GM21526 (cell line): Measurements from ENCODE around the gene NOTCH1.

Experiments used
- ATAC-seq: cut with Tn5 transposase; IDR thresholded peaks from one replicate; pipeline ENCODE4 v1.9.1; 2021; ENCODE audit warnings: moderate library complexity; ENCODE audit not compliant: unreplicated experiment, low FRiP score

Gene NOTCH1

DNA sequence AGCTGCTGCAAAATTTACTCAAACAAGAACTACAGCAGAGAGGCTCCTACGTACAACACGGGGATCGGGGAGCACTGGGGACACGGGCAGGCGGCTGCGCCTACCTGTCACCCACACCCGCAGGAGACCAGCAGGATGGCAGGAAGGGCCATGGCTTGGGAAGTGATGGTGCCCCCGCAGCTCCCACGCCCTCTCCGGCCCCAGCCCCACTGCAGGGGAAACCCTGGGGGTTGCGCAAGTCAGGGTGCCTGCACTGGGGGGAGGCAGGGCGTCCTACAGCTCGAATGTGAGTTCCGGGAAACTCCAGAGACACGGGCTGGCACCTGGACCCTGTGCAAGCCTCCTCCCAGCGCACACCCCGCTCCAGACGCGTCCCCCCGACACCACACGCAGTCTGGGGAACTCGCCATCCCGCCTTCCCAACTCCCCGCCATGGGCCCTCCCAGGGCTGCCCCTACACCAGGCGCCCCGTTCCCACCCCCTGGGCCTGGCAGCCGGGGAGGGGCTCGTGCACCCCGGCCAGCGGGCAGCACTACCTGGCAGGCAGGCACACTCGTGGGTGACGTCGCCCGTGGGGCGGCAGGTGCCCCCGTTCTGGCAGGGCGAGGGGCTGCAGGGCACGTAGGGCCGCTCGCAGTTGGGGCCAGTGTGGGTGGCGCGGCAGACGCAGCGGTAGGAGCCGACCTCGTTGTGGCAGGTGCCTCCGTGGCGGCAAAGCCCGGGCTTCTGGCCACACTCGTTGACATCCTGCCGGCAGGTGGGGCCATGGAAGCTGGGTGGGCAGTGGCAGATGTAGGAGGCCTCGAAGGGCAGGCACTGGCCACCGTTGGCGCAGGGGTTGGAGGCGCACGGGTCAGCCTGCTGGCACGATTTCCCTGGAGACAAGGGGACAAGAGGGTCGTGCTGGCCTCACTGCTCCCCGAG, 23.3 kb downstream of the NOTCH1 start:
- ATAC-seq, result no peak

DNA sequence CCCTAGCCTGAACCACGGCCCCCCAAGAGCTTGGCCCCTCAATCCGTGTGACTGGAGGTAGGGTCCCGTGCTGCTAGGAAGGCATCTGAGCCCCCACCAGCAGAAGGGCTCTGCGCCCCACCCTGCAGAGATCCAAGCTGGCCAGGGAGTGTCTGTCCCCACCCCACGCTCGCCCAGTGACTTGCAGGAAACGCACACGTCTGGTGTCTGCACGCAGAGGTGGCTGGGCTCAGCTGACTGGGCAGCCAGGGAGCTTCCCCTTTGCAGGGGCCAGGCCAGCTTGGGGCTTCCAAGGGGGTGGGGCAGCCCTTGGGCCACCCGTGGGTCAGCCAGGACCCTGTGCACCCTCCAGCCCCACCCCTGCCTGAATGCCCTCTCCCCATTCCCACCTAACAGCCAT, 24.3 kb downstream of the NOTCH1 start:
- no peak for ATAC-seq

DNA sequence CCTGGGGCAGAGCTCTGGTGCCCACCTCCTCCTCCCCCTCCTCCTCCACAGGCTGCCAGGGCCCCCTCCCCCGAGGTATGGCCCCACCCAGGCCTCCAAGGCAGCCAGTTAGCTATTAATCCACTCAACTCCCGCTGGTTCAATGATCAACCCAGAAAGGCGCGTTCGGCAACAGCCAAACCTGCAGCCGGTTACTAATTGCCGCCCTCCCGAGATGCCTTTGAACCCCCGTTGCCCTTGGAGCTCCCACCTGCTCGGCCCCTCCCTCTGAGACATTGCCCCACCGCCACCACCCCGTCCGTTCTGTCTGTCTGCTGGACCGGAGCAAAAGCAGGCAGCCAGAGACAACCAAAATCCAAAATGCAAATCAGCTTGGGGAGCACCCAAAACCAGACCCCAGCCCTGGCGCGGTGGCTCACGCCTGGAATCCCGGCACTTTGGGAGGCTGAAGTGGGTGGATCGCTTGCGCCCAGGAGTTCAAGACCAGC, 25.8 kb downstream of the NOTCH1 start:
- no peak for ATAC-seq

DNA sequence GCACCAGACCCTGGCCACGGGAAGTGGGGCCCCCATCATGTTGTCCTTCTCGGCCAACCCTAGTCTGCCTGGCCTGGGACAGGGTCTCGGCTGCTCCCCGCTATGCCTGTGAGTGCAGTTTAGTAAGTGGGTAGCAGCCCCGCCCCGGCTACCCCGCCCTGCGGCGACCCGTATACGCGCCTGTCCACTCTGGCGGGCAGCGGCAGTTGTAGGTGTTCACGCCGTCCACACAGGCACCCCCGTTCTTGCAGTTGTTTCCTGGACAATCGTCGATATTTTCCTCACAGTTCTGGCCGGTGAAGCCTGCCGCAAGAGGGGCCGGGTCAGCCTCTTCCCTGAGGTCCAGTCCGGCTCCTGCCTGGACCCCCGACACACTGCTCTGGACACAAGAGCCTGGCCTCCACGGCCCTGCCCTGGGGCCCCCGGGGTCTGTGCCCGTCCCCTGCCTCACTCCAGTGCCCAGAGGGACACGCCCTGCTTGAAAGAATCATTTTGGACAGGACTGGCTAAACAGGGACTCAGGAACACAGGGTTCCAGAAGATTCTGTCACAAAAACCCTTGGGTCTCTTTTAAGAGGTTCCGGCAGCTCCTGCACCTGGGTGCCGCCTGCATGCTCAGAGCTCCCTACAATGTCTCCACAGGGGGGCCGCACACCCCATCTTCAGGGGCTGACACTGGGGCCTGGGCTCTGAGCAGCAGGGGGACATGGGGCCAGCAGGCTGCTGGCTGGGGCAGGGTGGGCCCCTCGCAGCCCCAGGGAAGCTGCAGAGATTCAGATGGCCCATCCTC, 26.4 kb downstream of the NOTCH1 start:
- ATAC-seq, result no peak

DNA sequence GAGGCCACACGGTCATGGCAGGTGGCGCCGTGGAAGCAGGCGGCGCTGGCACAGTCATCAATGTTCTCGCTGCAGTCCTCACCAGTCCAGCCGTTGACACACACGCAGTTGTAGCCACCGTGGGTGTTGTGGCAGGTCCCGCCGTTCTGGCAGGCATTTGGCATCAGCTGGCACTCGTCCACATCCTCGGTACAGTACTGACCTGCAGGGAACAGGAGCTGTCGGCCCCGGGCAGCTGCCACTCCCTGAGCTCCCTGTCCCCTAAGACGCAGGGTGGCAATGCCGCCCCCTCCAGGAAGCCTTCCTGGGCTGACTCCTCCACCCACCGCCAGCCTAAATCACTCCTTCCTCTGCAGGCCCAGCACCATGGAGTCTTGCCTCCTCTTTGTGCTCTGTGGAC, 27.2 kb downstream of the NOTCH1 start:
- no peak for ATAC-seq

DNA sequence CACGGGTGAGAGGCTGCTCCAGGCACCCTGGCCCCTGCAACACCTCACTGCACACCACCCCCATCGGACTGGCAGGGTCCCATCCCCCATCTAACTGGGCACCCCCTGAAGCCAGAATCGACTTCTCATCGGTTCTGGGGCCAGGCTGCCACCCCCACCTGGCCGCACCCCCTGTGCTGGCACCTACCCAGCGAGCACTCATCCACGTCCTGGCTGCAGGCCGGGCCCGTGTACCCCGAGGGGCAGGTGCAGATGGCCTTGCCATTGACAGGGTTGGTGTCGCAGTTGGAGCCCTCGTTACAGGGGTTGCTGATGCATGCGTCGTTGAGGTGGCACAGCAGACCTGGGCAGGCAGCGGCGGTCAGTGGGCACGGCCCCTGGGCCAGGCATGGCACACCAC, 27.9 kb downstream of the NOTCH1 start:
- no peak for ATAC-seq

DNA sequence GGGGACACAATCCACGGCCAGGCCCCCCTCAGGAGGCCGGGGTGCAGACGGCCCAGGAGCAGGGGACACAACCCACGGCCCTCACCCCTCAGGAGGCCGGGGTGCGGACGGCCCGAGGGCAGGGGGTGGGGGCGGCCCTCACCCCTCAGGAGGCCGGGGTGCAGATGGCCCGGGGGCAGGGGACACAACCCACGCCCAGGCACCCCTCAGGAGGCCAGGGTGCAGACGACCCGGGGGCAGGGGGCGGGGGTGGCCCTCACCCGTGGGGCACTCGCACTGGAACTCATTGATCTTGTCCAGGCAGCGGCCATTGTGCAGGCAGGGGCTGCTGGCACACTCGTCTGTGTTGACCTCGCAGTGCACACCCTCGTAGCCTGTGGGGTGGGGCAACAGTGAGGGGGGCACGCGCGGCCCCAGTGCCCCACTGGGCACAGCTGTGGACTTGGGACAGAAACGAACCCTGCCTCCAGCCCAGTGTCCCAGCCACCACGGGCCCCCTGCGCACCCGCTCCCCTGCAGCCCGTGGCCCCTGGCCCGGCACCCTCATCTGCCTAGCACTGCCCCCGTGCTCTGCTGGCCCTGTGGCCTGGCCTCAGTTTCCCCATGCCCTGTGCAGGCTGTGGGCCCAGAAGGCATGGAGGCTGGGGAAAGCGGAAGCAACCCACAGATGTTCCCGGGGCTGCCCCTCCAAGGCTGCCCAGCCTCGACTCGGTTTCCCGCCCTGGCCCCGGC, 28.7 kb downstream of the NOTCH1 start:
- ATAC-seq, result no peak

DNA sequence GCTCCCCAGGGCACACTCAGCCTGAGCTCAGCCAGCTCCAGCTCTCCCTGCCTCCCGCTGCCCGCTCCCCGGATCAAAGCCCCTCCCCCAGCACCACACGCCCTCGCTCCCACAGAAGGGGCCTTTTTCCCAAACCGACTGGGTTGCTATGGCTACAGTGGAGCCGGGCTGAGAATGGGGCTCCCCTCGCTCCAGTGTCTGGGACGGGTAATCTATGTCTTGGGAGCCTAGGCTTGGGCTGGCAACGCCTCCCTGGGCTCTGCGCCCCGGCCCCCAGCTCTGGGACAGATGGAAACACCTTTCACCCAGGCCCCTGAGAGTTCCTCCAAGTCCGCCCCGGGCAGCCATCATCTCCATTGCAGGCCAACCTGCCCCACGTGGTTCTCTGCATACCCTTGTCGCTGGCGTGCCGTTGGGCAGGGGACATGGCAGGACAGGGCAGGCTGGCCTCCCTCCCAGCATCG, 29.6 kb downstream of the NOTCH1 start:
- ATAC-seq, result no peak

DNA sequence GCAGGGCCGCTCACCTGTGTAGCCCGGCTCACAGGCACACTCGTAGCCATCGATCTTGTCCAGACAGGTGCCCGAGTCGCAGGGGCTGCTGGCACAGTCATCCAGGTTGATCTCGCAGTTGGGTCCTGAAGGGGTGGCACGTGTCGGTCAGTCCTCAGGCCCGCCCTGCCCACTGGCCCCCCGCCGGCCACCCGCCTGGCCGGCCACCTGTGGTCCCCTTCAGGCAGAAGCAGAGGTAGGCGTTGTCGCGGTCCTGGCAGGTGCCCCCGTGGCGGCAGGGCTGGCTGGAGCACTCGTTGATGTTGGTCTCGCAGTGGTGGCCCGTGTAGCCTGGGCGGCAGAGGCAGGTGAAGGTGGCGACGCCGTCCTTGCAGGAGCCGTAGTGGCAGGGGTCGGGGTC, 30.6 kb downstream of the NOTCH1 start:
- ATAC-seq, result no peak

DNA sequence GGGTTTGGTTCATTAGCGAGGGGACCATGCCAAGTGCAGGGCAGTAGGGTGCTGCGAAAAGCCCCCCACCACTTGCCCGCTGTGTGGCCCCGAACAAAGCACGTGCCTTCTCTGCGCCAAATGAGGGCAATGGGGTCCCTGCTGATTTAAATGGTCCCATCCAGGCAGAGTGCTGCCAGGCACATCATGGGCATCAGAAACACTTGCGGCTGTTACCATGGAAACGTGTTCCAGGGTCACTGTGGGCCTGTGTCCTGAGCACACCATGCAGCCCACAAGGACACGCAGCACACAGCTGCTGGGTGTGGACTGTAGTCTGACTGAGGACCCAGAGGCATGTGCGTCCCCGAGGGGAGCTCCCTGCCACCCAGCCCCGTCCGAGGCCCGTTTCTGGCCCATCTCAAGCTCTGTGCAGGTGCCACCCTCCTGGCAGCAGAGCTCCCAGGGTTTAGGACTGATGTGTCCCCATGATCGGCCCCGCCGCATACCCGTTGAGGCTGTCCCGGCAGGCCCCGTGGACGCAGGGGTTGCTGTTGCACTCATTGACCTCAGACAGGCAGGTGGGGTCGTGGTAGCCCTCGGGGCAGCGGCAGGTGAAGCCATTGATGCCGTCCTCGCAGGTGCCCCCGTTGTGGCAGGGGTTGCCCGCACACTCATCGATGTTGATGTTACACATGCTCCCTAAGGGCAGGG, 31.7 kb downstream of the NOTCH1 start:
- ATAC-seq, result no peak

DNA sequence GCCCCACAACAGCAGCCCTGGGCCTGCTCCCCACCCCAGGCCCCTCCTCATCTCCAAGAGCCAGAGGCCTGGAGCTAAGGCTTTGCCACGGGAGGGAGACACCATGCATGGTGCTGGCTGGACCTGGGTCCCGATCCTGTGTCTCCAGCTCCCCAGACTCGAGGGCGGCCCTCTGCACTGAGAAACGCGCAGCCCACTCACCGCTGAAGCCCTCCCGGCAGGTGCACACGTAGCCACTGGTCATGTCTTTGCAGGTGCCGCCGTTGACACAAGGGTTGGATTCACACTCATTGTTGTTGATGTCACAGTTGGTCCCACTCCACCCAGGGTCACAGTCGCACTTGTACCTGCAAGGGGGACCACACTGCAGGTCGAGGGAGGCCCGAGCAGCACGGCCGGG, 32.7 kb downstream of the NOTCH1 start:
- ATAC-seq, result no peak

DNA sequence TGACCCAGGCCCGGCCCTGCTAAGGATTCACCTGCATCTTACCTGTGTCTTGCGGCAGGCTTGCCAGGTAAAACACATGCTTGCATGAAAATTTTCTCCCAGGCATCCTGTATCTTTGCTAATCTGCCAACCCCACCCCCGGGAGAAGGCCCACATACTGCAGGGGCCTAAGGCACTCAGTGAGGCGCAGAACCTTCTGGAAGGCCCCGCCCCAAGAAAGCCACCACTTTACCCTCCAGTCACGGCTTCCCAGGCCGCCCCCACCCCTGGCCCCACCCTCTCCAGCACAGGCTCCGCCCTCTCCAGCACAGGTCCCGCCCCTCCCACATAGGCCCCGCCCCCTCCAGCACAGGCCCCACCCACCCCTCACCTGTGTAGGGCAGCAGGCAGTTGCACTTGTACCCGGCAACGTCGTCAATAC, 33.2 kb downstream of the NOTCH1 start:
- no peak for ATAC-seq

DNA sequence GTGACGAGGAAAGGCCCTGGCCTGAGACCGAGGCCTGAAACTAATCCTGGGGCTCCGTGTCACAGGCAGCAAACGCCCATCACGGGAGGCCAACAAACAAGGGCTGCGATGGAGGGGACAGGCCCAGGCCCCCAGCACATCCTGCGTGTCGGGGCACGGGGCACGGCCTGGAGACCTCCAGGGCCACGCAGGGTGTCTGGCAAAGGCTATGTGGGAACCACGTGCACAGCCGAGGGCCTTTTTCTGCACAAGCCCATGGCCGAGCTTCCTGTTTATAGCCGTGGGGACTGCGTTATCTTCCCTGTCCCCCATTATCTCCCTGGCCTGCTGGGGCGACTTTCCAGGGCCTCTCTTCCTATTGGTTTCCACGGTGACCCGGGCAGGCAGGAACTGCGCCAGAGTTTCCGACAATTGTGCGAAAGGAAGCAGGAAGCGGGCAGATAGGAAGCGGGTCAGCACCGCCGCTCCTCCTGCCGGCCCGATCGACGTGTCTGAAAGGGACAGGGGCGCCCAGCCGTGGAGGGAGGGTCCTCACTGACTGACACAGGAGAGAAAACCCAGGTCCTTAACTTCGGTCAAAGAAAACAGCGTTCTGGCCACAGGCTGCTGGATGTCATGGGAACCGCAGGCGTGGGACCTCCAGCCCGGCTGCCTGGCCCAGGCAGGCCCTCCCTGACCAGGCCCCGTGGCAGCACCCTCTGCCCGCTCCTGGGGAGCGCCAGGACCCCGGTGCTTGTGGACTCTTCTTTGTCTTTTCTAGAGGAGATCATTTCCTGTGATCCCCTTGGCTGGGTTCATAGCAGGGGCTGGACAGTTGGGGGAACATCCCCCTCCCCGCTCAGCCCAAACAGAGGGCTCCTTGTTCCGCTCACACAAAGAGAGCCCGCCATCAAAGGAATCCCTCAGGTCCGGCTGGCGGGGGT, 33.9 kb downstream of the NOTCH1 start:
- no peak for ATAC-seq

DNA sequence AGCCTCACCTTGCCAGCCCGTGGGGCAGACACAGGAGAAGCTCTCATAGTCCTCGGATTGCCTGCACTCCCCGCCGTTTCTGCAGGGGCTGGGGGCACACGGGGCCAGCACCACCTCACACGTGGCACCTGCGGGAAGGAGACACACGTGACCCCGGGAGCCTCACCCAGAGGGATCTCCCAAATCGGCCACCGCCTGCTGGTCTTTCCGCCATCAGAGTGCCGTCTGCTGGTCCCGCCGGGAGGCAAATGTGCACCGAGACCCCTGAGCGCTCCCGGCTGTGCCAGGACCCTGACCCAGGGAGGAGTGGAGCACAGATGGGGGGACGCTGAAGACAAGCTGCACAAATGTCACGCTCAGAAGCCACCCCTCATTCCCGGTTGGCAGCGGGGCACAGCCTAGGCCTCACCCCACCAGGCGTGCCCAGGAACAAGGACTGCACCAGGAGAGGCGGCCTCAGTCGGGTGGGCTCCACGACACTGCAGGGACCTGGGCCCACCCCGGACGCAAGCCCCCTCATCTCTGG, 34.6 kb downstream of the NOTCH1 start:
- ATAC-seq, result no peak

DNA sequence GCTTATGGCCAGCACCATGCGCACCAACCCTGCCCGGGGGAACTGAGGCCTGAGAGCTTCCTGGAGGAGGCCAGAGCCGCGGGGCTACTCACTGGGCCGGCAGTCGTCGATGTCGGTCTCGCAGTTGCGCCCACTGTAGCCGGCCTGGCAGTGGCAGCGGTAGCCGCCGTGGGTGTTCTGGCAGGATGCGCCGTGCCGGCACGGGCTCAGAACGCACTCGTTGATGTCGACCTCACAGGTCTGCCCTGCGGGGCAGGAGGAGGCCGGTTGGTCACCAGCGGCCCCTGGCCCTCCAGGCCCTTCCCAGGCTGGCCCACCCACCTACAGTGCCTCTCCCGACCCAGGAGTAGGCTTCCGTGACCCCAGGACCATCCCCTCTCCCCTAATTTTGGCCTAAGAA, 35.3 kb downstream of the NOTCH1 start:
- no peak for ATAC-seq

DNA sequence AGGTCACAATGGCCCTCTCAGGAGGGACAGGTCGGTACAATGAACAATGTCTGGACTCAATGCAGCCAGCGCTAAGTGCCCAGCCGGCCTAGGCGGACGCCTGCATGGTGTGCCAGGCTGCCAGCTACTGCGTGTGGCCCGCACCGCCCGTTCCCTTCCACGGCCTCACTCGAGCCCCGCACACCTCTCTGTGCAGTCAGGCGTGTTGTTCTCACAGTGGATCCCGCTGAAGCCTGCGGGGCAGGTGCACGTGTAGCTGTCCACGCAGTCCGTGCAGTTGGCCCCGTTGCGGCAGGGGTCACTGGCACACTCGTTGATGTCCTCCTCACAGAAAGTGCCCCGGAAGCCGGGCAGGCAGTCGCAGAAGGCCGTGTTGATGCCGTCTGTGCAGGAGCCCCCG, 36.3 kb downstream of the NOTCH1 start:
- no peak for ATAC-seq

DNA sequence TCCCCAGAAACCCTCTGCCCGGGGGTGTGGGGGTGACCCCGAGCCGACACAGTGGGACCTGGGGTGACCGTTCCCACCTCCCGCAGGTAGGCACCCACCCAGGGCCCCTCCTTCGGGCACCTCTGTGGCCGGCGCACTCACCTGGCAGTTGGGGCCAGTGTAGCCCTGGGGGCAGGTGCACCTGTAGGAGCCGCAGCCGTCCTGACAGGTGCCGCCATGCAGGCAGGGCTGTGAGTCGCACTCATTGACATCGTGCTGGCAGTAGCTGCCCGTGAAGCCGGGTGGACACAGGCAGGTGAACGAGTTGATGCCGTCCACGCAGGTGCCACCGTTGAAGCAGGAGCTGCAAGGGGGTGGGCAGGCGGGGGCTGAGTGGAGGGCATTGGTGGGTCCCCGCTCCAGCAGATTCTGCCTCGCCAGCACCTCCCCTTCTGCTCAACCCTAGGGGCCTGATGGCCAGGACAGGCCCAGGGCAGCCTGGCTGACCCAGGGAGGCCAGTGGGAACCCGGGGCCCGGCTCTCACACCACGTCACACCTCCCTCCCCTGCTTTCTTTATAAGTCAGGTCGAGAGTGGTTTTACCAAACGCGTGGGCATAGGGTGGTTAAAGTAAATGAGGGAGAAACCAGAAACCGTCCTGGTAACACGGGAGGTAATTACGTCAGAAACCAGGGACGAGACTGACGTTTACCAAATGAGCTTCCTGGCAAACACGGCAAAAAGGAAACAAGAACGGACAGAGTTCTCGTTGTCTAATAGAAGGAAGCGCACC, 36.9 kb downstream of the NOTCH1 start:
- ATAC-seq, result no peak

DNA sequence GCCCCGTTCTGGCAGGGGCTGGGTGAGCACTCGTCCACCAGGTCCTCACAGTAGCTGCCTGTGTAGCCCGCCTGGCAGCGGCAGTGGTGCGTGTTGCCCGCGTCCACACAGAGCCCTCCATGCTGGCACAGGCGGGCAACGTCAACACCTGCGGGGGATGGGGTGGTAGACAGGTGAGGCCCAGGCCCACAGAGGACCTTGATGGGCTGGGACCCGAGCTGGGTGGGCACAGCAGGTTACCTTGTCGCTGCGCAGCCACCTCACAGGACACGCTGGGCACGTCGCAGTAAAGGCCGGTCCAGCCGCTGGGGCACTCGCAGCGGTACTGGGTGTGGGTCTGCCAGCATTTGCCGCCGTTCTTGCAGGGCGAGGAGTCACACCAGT, 37.9 kb downstream of the NOTCH1 start:
- ATAC-seq, result no peak
